Smooth muscle cell (in vitro differentiated cells): ENCODE measurements around the gene GSDMA. TPM values are rescaled to one million over a fixed set of nuclear protein-coding genes. Genes with fewer than 3 reads are reported as not detected.

ENCODE experiments used
- DNase-seq: peaks from one replicate; lab custom pipeline; 2025; ENCODE audit not compliant: unreplicated experiment; lab: John Stamatoyannopoulos, UW
- H2AFZ ChIP-seq: fragments of 200-600 bp; sonication (generic); 2 replicates; pipeline ENCODE4 v1.6.0; 2016; ENCODE audit warnings: antibody characterized with exemption, low read depth, mild to moderate bottlenecking
- H3F3A ChIP-seq: fragments of 200-600 bp; sonication (generic); 2 replicates; pipeline ENCODE4 v1.6.0; 2017; ENCODE audit warnings: antibody characterized with exemption, low read depth
- H3K27ac ChIP-seq: fragments of 200-600 bp; sonication (generic); 2 replicates; pipeline ENCODE4 v1.5.1; 2016; ENCODE audit warnings: low read depth, mild to moderate bottlenecking
- H3K27me3 ChIP-seq: fragments of 200-600 bp; sonication (generic); 2 replicates; pipeline ENCODE4 v1.6.1; 2016; ENCODE audit warnings: low read depth, mild to moderate bottlenecking
- H3K36me3 ChIP-seq: fragments of 200-600 bp; sonication (generic); 2 replicates; pipeline ENCODE4 v1.5.1; 2016; ENCODE audit warnings: low read depth
- H3K4me1 ChIP-seq: fragments of 200-600 bp; sonication (generic); 2 replicates; pipeline ENCODE4 v1.5.1; 2016; ENCODE audit warnings: low read depth
- H3K4me2 ChIP-seq: fragments of 200-600 bp; sonication (generic); 2 replicates; pipeline ENCODE4 v1.6.0; 2016; ENCODE audit warnings: mild to moderate bottlenecking
- H3K4me3 ChIP-seq: fragments of 200-600 bp; sonication (generic); 2 replicates; pipeline ENCODE4 v1.5.1; 2016; ENCODE audit warnings: mild to moderate bottlenecking
- H3K79me2 ChIP-seq: fragments of 200-600 bp; sonication (generic); 2 replicates; pipeline ENCODE4 v1.6.0; 2016; ENCODE audit warnings: low read depth, mild to moderate bottlenecking
- H3K9ac ChIP-seq: fragments of 200-600 bp; sonication (generic); 2 replicates; pipeline ENCODE4 v1.6.0; 2016; ENCODE audit warnings: low read depth
- H3K9me3 ChIP-seq: fragments of 200-600 bp; sonication (generic); replicated peaks from 2 replicates; pipeline ENCODE4 v1.5.1; 2016; ENCODE audit warnings: low read depth
- H4K20me1 ChIP-seq: fragments of 200-600 bp; sonication (generic); 2 replicates; pipeline ENCODE4 v1.6.0; 2016; ENCODE audit warnings: low read depth
- CTCF ChIP-seq: fragments of 200-600 bp; sonication (generic); IDR thresholded peaks from 2 replicates; pipeline ENCODE4 v1.5.1; 2017; ENCODE audit warnings: borderline replicate concordance, mild to moderate bottlenecking, antibody characterized with exemption; ENCODE audit not compliant: insufficient read depth, poor library complexity, severe bottlenecking
- WGBS: methylation state at CpG from one replicate; pipeline ENCODE4 v1.1.7; 2016; ENCODE audit warnings: low lambda C conversion rate; 5-methylcytosine and 5-hydroxymethylcytosine counted together
- polyA plus RNA-seq: library from polyadenylated mRNA; unstranded; fragments of >200 nt; fragmentation: Nextera tagmentation; extraction: Ambion mirVana; gene quantifications from 2 replicates; pipeline ENCODE4 v1.2.1, GENCODE V29; 2016
- total RNA-seq: library from RNA; depleted of rRNA; stranded (reverse); fragments of >200 nt; gene quantifications from 2 replicates; pipeline ENCODE4 v1.2.3, GENCODE V29; 2014

GSDMA gene
- total and polyA plus RNA-seq, 2 experiments from 2014 or later: 0.31 to 0.50 TPM

GRCh38 chr17:39980351-39981206 is 17.8 kb downstream of the GSDMA start, which contains the start of gene PSMD3:
TSS of gene PSMD3 (plus strand) at chr17:39980807. CDS start at chr17:39980971, 164 bp downstream.
- Histone ChIP-seq H3K27me3 (no peaks in the 10 kb centered on the region), H3K4me3 (peak within 1 kb of the TSS; percentile 78), H4K20me1 (peaks cover 21% of the 10 kb centered on the region), H3K4me2 (peak within 1 kb of the TSS; percentile 91), H3K36me3 (no peaks in the 10 kb centered on the region), H3K9ac (peak within 1 kb of the TSS; percentile 99), H2AFZ (peak within 1 kb of the TSS; percentile 89), H3K79me2 (peaks cover 26% of the 10 kb centered on the region), H3K9me3 (no peaks in the 10 kb centered on the region), H3K4me1 (peaks cover 19% of the 10 kb centered on the region), H3F3A (no peaks in the 10 kb centered on the region), H3K27ac (peak within 1 kb of the TSS; percentile 94)
- under 1% methylated on average over 77 of the region's 84 CpGs for WGBS
- TF ChIP-seq CTCF: peak; percentile 58
- DNase-seq: peak; percentile 91

GRCh38 chr17:39981207-39981741 is 18.5 kb downstream of the GSDMA start:
- WGBS: 1% methylated on average over 15 of the region's 15 CpGs
- H3F3A ChIP-seq: no peaks in the 10 kb centered on the region
- H3K27me3 ChIP-seq: no peaks in the 10 kb centered on the region
- peaks cover 19% of the 10 kb centered on the region for H3K4me1 ChIP-seq
- H3K79me2 ChIP-seq: peaks cover 26% of the 10 kb centered on the region
- H4K20me1 ChIP-seq: peaks cover 21% of the 10 kb centered on the region
- H2AFZ ChIP-seq: no peak overlapping the region
- H3K27ac ChIP-seq: peak overlapping the region; percentile 94
- no peak for DNase-seq
- no peaks in the 10 kb centered on the region for H3K9me3 ChIP-seq
- no peaks in the 10 kb centered on the region for H3K36me3 ChIP-seq
- peak overlapping the region; percentile 78 for H3K4me3 ChIP-seq
- H3K9ac ChIP-seq: peak overlapping the region; percentile 99
- TF ChIP-seq CTCF: no peak
- H3K4me2 ChIP-seq: peak overlapping the region; percentile 88

GRCh38 chr17:39981766-39982375 is 19.1 kb downstream of the GSDMA start:
- no peak for DNase-seq
- Histone ChIP-seq H2AFZ (no peak overlapping the region), H3K4me3 (peak overlapping the region; percentile 78), H3F3A (no peaks in the 10 kb centered on the region), H3K9ac (peak overlapping the region; percentile 99), H3K27ac (peak overlapping the region; percentile 94), H4K20me1 (peaks cover 21% of the 10 kb centered on the region), H3K36me3 (no peaks in the 10 kb centered on the region), H3K9me3 (no peaks in the 10 kb centered on the region), H3K4me2 (peak overlapping the region; percentile 88), H3K4me1 (peaks cover 19% of the 10 kb centered on the region), H3K27me3 (no peaks in the 10 kb centered on the region), H3K79me2 (peaks cover 26% of the 10 kb centered on the region)
- TF ChIP-seq CTCF: no peak
- WGBS: 54% methylated on average over 7 of the region's 7 CpGs
